ENCODE measurements around the gene CDKN2D. TPM values are rescaled to one million over a fixed set of nuclear protein-coding genes. Genes with fewer than 3 reads are reported as not detected.

Gene CDKN2D
- total and polyA plus RNA-seq, 8 donors = 4.1 to 11.8 (median 8.5) TPM; not detected in 2

DNA sequence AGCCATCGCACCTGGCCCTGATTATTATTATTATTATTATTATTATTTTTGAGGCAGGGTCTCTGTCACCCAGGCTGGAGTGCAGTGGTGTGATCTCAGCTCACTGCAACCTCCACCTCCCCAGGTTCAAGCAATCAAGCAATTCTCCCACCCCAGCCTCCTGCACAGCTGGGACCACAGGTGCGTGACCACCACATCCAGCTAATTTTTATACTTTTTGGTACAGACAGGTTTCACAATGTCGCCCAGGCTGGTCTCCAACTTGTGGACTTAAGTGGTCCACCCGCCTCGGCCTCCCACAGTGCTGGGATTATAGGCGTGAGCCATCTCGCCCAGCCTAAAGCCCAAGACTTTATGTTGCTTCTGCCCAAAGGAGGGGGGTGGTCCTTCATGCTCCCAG lies 24.4 kb upstream of the CDKN2D start:
- Histone ChIP-seq H3K4me1 (peaks cover 0 to 40% (median 31%) of the 10 kb centered on the region in 4 donors), H3K4me3 (no peak overlapping the region), H3K9me3 (no peaks in the 10 kb centered on the region), H3K27me3 (peaks cover 0 to 12% (median 0%) of the 10 kb centered on the region in 3 donors), H3K36me3 (no peaks in the 10 kb centered on the region), H3K27ac (peak overlapping the region in 3 of 5 donors; percentile 35 to 75 (median 36))
- DNase-seq = no peak
- intact Hi-C loops (cut with DNase I; ENCODE audit: low total_unique reads) = no loop called here
- TF ChIP-seq POLR2A (IDR thresholded peaks at IDR 0.05) (no peak), POLR2AphosphoS5 (IDR thresholded peaks at IDR 0.05) (no peak), EP300 (IDR thresholded peaks at IDR 0.05) (no peak)
- TF ChIP-seq, protein P1, sequence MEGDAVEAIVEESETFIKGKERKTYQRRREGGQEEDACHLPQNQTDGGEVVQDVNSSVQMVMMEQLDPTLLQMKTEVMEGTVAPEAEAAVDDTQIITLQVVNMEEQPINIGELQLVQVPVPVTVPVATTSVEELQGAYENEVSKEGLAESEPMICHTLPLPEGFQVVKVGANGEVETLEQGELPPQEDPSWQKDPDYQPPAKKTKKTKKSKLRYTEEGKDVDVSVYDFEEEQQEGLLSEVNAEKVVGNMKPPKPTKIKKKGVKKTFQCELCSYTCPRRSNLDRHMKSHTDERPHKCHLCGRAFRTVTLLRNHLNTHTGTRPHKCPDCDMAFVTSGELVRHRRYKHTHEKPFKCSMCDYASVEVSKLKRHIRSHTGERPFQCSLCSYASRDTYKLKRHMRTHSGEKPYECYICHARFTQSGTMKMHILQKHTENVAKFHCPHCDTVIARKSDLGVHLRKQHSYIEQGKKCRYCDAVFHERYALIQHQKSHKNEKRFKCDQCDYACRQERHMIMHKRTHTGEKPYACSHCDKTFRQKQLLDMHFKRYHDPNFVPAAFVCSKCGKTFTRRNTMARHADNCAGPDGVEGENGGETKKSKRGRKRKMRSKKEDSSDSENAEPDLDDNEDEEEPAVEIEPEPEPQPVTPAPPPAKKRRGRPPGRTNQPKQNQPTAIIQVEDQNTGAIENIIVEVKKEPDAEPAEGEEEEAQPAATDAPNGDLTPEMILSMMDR (IDR thresholded peaks at IDR 0.05) = no peak
- WGBS, 5 donors = 85 to 96% (median 95%) methylated on average over 7 of the region's 7 CpGs

DNA sequence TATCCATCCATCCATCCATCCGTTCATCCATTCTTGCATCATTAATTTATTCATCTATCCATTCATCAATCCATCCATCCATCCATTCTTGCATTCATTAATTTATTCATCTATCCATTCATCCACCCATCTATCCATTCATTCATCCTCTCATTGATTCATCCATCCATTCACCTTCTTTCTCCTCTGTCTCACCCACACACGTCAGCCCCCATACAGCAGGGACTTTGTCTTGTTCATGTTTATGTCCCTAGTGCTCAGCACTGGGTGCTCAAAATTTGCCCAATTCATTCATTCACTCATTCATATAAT lies 19.0 kb upstream of the CDKN2D start:
- Histone ChIP-seq H3K4me3 (no peak overlapping the region), H3K4me1 (peaks cover 0 to 10% (median 8%) of the 10 kb centered on the region in 4 donors), H3K9me3 (no peaks in the 10 kb centered on the region), H3K27me3 (peaks cover 0 to 30% (median 0%) of the 10 kb centered on the region in 3 donors), H3K36me3 (peaks cover 0 to 5% (median 0%) of the 10 kb centered on the region in 4 donors), H3K27ac (no peak overlapping the region)
- TF ChIP-seq POLR2A (IDR thresholded peaks at IDR 0.05) = no peak
- TF ChIP-seq, protein P1 (IDR thresholded peaks at IDR 0.05) = no peak
- TF ChIP-seq EP300 (IDR thresholded peaks at IDR 0.05) = no peak
- TF ChIP-seq POLR2AphosphoS5 (IDR thresholded peaks at IDR 0.05) = no peak
- no peak for DNase-seq
- intact Hi-C loops (cut with DNase I; ENCODE audit: low total_unique reads) = no loop called here
- WGBS, 5 donors = 87 to 95% (median 94%) methylated on average over 2 of the region's 2 CpGs

DNA sequence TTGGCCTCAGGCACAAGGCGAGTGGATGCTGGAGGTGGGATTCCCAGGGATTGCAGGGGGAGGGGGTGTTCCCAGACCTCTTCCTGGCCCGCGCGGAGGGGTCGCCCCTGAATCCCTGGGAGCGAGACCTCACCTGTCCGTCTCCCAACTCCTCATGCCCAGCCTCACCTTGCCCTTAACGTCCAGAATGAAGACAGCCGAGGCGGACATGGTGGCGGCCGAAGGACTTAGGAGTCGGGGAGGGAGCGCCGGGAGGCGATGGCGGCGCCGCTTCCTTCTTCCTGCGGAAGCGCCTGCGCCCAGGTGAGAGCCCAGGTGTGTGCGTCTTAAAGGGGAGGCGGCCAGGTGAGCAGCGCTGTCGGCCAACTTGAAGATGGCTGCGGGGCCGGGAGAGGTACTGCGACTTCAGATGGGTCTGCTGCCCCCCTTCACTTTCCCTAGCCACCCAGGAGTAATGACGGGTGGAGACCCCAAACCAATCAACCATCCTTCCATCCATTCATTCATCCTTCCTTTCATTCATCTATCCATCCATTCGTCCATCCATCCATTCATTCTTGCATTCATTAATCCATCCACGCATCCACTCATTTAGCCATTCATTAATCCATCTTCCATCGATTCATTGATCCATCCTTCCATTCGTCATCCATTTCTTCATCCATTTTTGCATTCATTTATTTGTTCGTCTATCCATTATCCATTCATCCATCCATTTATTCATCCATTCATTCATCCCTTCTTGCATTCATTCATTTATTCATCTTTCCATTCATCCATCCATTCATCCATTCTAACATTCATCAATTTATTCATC lies 18.5 kb upstream of the CDKN2D start, which contains the start of gene AP1M2:
AP1M2 (minus strand) TSS at position 291 of the 817 bp plus-strand sequence; CDS start at position 210, 81 bp downstream.
- no peak for TF ChIP-seq POLR2A (IDR thresholded peaks at IDR 0.05)
- TF ChIP-seq POLR2AphosphoS5 (IDR thresholded peaks at IDR 0.05) = peak in 2 of 3 donors; percentile 22 to 63
- TF ChIP-seq, protein P1 (IDR thresholded peaks at IDR 0.05) = no peak
- no peak for TF ChIP-seq EP300 (IDR thresholded peaks at IDR 0.05)
- WGBS, 5 donors = 17 to 29% (median 18%) methylated on average over 27 to 35 of the region's 35 CpGs
- H3K27ac ChIP-seq = peak within 1 kb of the TSS; percentile 70 to 83 (median 72)

DNA sequence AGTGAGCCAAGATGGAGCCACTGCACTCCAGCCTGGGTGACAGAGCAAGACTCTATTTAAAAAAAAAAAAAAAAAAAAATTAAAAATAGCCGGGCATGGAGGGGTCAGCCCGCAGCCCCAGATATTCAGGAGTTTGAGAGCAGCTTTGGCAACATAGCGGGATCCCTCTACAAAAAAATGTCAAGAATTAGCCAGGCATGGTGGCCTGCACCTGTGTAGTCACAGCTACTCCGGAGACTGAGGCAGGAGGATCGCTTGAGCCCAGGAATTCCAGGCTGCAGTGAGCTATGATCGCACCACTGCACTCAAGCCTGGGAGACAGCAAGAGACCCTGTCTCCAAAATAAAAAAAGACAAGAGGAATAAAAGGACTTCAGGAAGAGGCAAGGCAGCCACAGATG lies 17.6 kb upstream of the CDKN2D start:
- H3K4me3 ChIP-seq = peak overlapping the region; percentile 46 to 62 (median 52)
- no peak for DNase-seq
- H3K27ac ChIP-seq = peak overlapping the region in 4 of 5 donors; percentile 70 to 83 (median 72)
- peaks cover 0 to 30% (median 0%) of the 10 kb centered on the region in 3 donors for H3K27me3 ChIP-seq
- H3K36me3 ChIP-seq = peaks cover 0 to 8% (median 2%) of the 10 kb centered on the region in 4 donors
- no peaks in the 10 kb centered on the region for H3K9me3 ChIP-seq
- intact Hi-C loops (cut with DNase I; ENCODE audit: low total_unique reads) = no loop called here
- 28 to 55% (median 39%) methylated on average over 6 of the region's 6 CpGs for WGBS, 5 donors
- H3K4me1 ChIP-seq = peaks cover 0 to 17% (median 8%) of the 10 kb centered on the region in 4 donors
- TF ChIP-seq POLR2A (IDR thresholded peaks at IDR 0.05) (no peak), POLR2AphosphoS5 (IDR thresholded peaks at IDR 0.05) (no peak), EP300 (IDR thresholded peaks at IDR 0.05) (no peak)
- TF ChIP-seq, protein P1 (IDR thresholded peaks at IDR 0.05) = no peak

More for the DNA sequence above, 18.5 kb upstream of the CDKN2D start, which contains the start of gene AP1M2:
- Histone ChIP-seq H3K4me1 (peaks cover 0 to 10% (median 8%) of the 10 kb centered on the region in 4 donors), H3K27me3 (peaks cover 0 to 30% (median 0%) of the 10 kb centered on the region in 3 donors), H3K36me3 (peaks cover 0 to 5% (median 0%) of the 10 kb centered on the region in 4 donors), H3K4me3 (peak within 1 kb of the TSS; percentile 46 to 62 (median 52)), H3K9me3 (no peaks in the 10 kb centered on the region)
- intact Hi-C loops (cut with DNase I; ENCODE audit: low total_unique reads) = no loop called here
- peak; percentile 67 to 84 for DNase-seq
